NCI-H774 (cell line): ENCODE results near the gene C2.
"Not testable (repeated sequence)": the region's sequence is repeated elsewhere in the genome, so short reads cannot be mapped to it uniquely, and the experiment has no call there.

Experiments used
- DNase-seq: peaks from one replicate; lab custom pipeline; 2025; lab: John Stamatoyannopoulos, UW

The C2 gene

GRCh38 chr6:31927863-31928671 is 550 bp downstream of the C2 start:
- DNase-seq: no peak

GRCh38 chr6:31928672-31928939 is 1.1 kb downstream of the C2 start:
- DNase-seq: no peak

GRCh38 chr6:31930962-31931361 is 3.4 kb downstream of the C2 start:
- no peak for DNase-seq

- not testable (repeated sequence) for DNase-seq
Observed at GRCh38 chr6:31932137-31932536, 4.6 kb downstream of the C2 start.

GRCh38 chr6:31933537-31933936 is 6.0 kb downstream of the C2 start:
- no peak for DNase-seq

- no peak for DNase-seq
Observed at GRCh38 chr6:31935021-31935420, 7.5 kb downstream of the C2 start.

GRCh38 chr6:31935823-31936222 is 8.3 kb downstream of the C2 start:
- DNase-seq: no peak

- DNase-seq: no peak
Observed at GRCh38 chr6:31940256-31940664, 12.7 kb downstream of the C2 start.

- DNase-seq: no peak
Observed at GRCh38 chr6:31943742-31944141, 16.2 kb downstream of the C2 start.

GRCh38 chr6:31945154-31945506 is 17.6 kb downstream of the C2 start:
- DNase-seq: no peak

GRCh38 chr6:31945507-31946369 is 18.2 kb downstream of the C2 start, which contains the start of gene CFB:
Gene CFB (plus strand): TSS chr6:31946095. CDS start chr6:31946222, 127 bp downstream.
- no peak for DNase-seq

- no peak for DNase-seq
Observed at GRCh38 chr6:31946370-31946885, 18.9 kb downstream of the C2 start.

GRCh38 chr6:31947070-31947675 is 19.7 kb downstream of the C2 start:
- DNase-seq: no peak

- DNase-seq: no peak
Observed at GRCh38 chr6:31947864-31948263, 20.3 kb downstream of the C2 start.

GRCh38 chr6:31948306-31948705 is 20.8 kb downstream of the C2 start:
- no peak for DNase-seq

GRCh38 chr6:31948753-31949413 is 21.4 kb downstream of the C2 start:
- no peak for DNase-seq

- DNase-seq: no peak
Observed at GRCh38 chr6:31949926-31950548, 22.5 kb downstream of the C2 start.

- peak; percentile 5 for DNase-seq
Observed at GRCh38 chr6:31952140-31952805, 24.8 kb downstream of the C2 start.

GRCh38 chr6:31952890-31953289 is 25.4 kb downstream of the C2 start:
- no peak for DNase-seq

GRCh38 chr6:31954511-31954910 is 27.0 kb downstream of the C2 start:
- no peak for DNase-seq

GRCh38 chr6:31956796-31957195 is 29.3 kb downstream of the C2 start:
- DNase-seq: no peak
